H9 (cell line): Measurements from ENCODE around the gene SUPT3H. TPM values are rescaled to one million over a fixed set of nuclear protein-coding genes. Genes with fewer than 3 reads are reported as not detected.

Experiments used
- DNase-seq: peaks from one replicate; pipeline ENCODE4 v3.0.0-alpha.2; 2017
- H2AFZ ChIP-seq: one replicate; pipeline ENCODE4 v1.6.1; 2013; ENCODE audit warnings: mild to moderate bottlenecking, low read length, control low read depth, moderate library complexity
- H2AK5ac ChIP-seq: 2 replicates; pipeline ENCODE4 v1.6.1; 2013; ENCODE audit warnings: low read length, control low read depth, mixed read lengths; ENCODE audit not compliant: insufficient read length
- H2BK120ac ChIP-seq: one replicate; pipeline ENCODE4 v1.6.1; 2013; ENCODE audit warnings: low read depth, mild to moderate bottlenecking, low read length, control low read depth, inconsistent platforms; ENCODE audit not compliant: poor library complexity, severe bottlenecking
- H2BK12ac ChIP-seq: 2 replicates; pipeline ENCODE4 v1.6.1; 2013; ENCODE audit warnings: low read length, control low read depth, mixed read lengths, low read depth; ENCODE audit not compliant: insufficient read length
- H2BK15ac ChIP-seq: 2 replicates; pipeline ENCODE4 v1.6.1; 2013; ENCODE audit warnings: low read depth, low read length, control low read depth
- H2BK20ac ChIP-seq: one replicate; pipeline ENCODE4 v1.6.1; 2013; ENCODE audit warnings: low read depth, mild to moderate bottlenecking, low read length, control low read depth, inconsistent platforms; ENCODE audit not compliant: poor library complexity, severe bottlenecking
- H2BK5ac ChIP-seq: 2 replicates; pipeline ENCODE4 v1.6.1; 2013; ENCODE audit warnings: low read length, control low read depth, mixed read lengths; ENCODE audit not compliant: insufficient read length
- H3K14ac ChIP-seq: 2 replicates; pipeline ENCODE4 v1.6.1; 2013; ENCODE audit warnings: low read length, control low read depth; ENCODE audit not compliant: insufficient read depth
- H3K18ac ChIP-seq: 2 replicates; pipeline ENCODE4 v1.6.1; 2013; ENCODE audit warnings: low read depth, mild to moderate bottlenecking, mixed read lengths, low read length, control low read depth; ENCODE audit not compliant: insufficient read length
- H3K23ac ChIP-seq: 2 replicates; pipeline ENCODE4 v1.6.1; 2013; ENCODE audit warnings: low read length, control low read depth, mixed read lengths, low read depth; ENCODE audit not compliant: insufficient read length
- H3K23me2 ChIP-seq: 2 replicates; pipeline ENCODE4 v1.6.1; 2013; ENCODE audit warnings: low read depth, mild to moderate bottlenecking, mixed read lengths, low read length, control low read depth; ENCODE audit not compliant: insufficient read length, poor library complexity, severe bottlenecking
- H3K27ac ChIP-seq: 2 replicates; pipeline ENCODE4 v1.5.1; 2013; ENCODE audit warnings: low read length, control low read depth, mixed read lengths, low read depth; ENCODE audit not compliant: insufficient read length
- H3K27me3 ChIP-seq: 2 replicates; pipeline ENCODE4 v1.6.1; 2013; ENCODE audit warnings: low read length, control low read depth, inconsistent platforms; ENCODE audit not compliant: insufficient read depth
- H3K4ac ChIP-seq: 2 replicates; pipeline ENCODE4 v1.6.1; 2013; ENCODE audit warnings: low read depth, mild to moderate bottlenecking, control low read depth, inconsistent platforms, low read length, moderate library complexity
- H3K4me1 ChIP-seq: 2 replicates; pipeline ENCODE4 v1.6.1; 2013; ENCODE audit warnings: low read length, control low read depth, inconsistent platforms; ENCODE audit not compliant: insufficient read depth
- H3K4me2 ChIP-seq: 2 replicates; pipeline ENCODE4 v1.6.1; 2013; ENCODE audit warnings: low read length, control low read depth, mixed read lengths; ENCODE audit not compliant: insufficient read length, insufficient read depth
- H3K56ac ChIP-seq: 2 replicates; pipeline ENCODE4 v1.6.1; 2013; ENCODE audit warnings: low read depth, mild to moderate bottlenecking, mixed read lengths, low read length, control low read depth; ENCODE audit not compliant: insufficient read length
- H3K79me1 ChIP-seq: 2 replicates; pipeline ENCODE4 v1.6.1; 2013; ENCODE audit warnings: low read depth, mild to moderate bottlenecking, moderate library complexity, low read length, control low read depth, inconsistent platforms; ENCODE audit not compliant: insufficient read depth, poor library complexity, severe bottlenecking
- H3K79me2 ChIP-seq: 2 replicates; pipeline ENCODE4 v1.6.1; 2013; ENCODE audit warnings: low read length, control low read depth, inconsistent platforms; ENCODE audit not compliant: insufficient read depth
- H3K9ac ChIP-seq: 2 replicates; pipeline ENCODE4 v1.6.1; 2013; ENCODE audit warnings: low read length, control low read depth, mixed read lengths; ENCODE audit not compliant: insufficient read length; ENCODE audit errors: extremely low read depth
- H3K9me3 ChIP-seq: one replicate; pipeline ENCODE4 v1.6.1; 2013; ENCODE audit warnings: low read depth, low read length, inconsistent platforms; ENCODE audit not compliant: control insufficient read depth
- H3T11ph ChIP-seq: one replicate; pipeline ENCODE4 v1.6.1; 2013; ENCODE audit warnings: mild to moderate bottlenecking, low read length, control low read depth, inconsistent platforms
- H4K20me1 ChIP-seq: one replicate; pipeline ENCODE4 v1.6.1; 2013; ENCODE audit not compliant: control insufficient read depth, insufficient read length, insufficient read depth
- H4K5ac ChIP-seq: 2 replicates; pipeline ENCODE4 v1.6.1; 2013; ENCODE audit warnings: low read depth, mild to moderate bottlenecking, mixed read lengths, low read length, control low read depth; ENCODE audit not compliant: insufficient read length
- H4K8ac ChIP-seq: replicated peaks from 2 replicates; pipeline ENCODE4 v1.6.1; 2013; ENCODE audit warnings: low read length, control low read depth, mixed read lengths, low read depth; ENCODE audit not compliant: insufficient read length
- H4K91ac ChIP-seq: 2 replicates; pipeline ENCODE4 v1.6.1; 2013; ENCODE audit warnings: low read depth, mild to moderate bottlenecking, moderate library complexity, mixed read lengths, low read length, control low read depth; ENCODE audit not compliant: insufficient read length
- H3K27ac Mint-ChIP-seq, 3 experiments: 2 replicates in 2 of 3; 3 replicates in 1 of 3; pipeline ENCODE4 v1.8.0; 2020 to 2021; ENCODE audit warnings: mixed read lengths in 3 of 3, mild to moderate bottlenecking in 1 of 3, moderate library complexity in 1 of 3
- H3K27me3 Mint-ChIP-seq: 2 replicates; pipeline ENCODE4 v1.8.0; 2021; ENCODE audit warnings: low read depth, mild to moderate bottlenecking, moderate library complexity, mixed read lengths
- H3K36me3 Mint-ChIP-seq, 3 experiments: 2 replicates in 2 of 3; 3 replicates in 1 of 3; pipeline ENCODE4 v1.8.0; 2020 to 2021; ENCODE audit warnings: low read depth in 3 of 3, mixed read lengths in 3 of 3; ENCODE audit not compliant: insufficient read depth in 1 of 3
- H3K4me1 Mint-ChIP-seq, 2 experiments: 2 replicates each; pipeline ENCODE4 v1.8.0; 2020; ENCODE audit warnings: mixed read lengths in 2 of 2
- H3K4me3 Mint-ChIP-seq, 2 experiments: 2 replicates in 1 of 2; 3 replicates in 1 of 2; pipeline ENCODE4 v1.8.0; 2020 to 2021; ENCODE audit warnings: mild to moderate bottlenecking in 2 of 2, mixed read lengths in 2 of 2, moderate library complexity in 1 of 2
- H3K9me3 Mint-ChIP-seq, 2 experiments: 2 replicates in 1 of 2; 3 replicates in 1 of 2; pipeline ENCODE4 v1.8.0; 2020; ENCODE audit warnings: mild to moderate bottlenecking in 2 of 2, mixed read lengths in 2 of 2, moderate library complexity in 1 of 2
- WGBS: extraction: QIAGEN DNeasy Blood & Tissue Kit; methylation state at CpG from one replicate; pipeline ENCODE4 v1.1.7; 2013; ENCODE audit warnings: missing lambda C conversion rate, low lambda C conversion rate, mixed read lengths; ENCODE audit not compliant: insufficient read length; ENCODE audit errors: extremely low coverage; 5-methylcytosine and 5-hydroxymethylcytosine counted together
- total RNA-seq: library from RNA; stranded (reverse); gene quantifications from 2 replicates; pipeline ENCODE4 v1.2.1, GENCODE V29; 2021
- TF ChIP-seq, protein P1 (sequence below): fragments of 200-600 bp; sonication (generic); conservative IDR thresholded peaks from 3 replicates; pipeline ENCODE4 v1.8.0; 2021; ENCODE audit warnings: antibody characterized with exemption, mild to moderate bottlenecking

Gene SUPT3H
- total RNA-seq, 1 experiment from 2014 or later, result 22.5 TPM

DNA sequence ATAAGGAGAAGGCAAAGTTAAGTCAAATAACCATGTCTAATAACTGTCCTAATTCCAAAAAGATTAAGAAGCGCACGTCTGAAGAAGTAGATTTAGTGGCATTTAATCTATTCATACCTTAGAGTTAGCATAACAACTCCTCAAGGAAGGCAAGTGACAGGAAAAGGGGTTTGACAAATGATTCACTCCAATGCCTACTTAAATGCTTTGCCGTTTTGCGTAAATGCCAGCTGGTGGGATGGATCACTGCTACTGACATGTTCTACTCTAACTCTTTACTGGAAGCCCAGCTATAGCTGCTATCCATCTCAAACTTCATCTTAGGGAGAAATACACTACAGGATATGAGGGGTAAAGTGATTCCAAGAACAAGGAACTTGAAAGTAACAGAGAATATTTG lies 396.9 kb downstream of the SUPT3H start:
- no peak overlapping the region for H4K91ac ChIP-seq
- H3K36me3 Mint-ChIP-seq, result no peaks in the 10 kb centered on the region
- no peak overlapping the region for H4K8ac ChIP-seq
- no peaks in the 10 kb centered on the region for H3K9me3 ChIP-seq
- no peaks in the 10 kb centered on the region; the same call in 1 of the 2 replicates for H3K4me1 ChIP-seq
- H2AK5ac ChIP-seq, result no peak overlapping the region
- H3K27me3 Mint-ChIP-seq, result no peaks in the 10 kb centered on the region
- no peaks in the 10 kb centered on the region for H4K20me1 ChIP-seq
- H3K56ac ChIP-seq, result no peak overlapping the region
- H2AFZ ChIP-seq, result no peak overlapping the region
- no peak overlapping the region for H3K9ac ChIP-seq
- H3K14ac ChIP-seq, result no peak overlapping the region
- no peaks in the 10 kb centered on the region for H3K23me2 ChIP-seq
- H3K18ac ChIP-seq, result no peak overlapping the region
- no peak overlapping the region for H3K23ac ChIP-seq
- H3K4me2 ChIP-seq, result no peak overlapping the region
- H3K4me3 Mint-ChIP-seq, result no peak overlapping the region
- no peak overlapping the region for H3K4ac ChIP-seq
- H3K9me3 Mint-ChIP-seq, result no peaks in the 10 kb centered on the region
- no peak overlapping the region for H2BK120ac ChIP-seq
- no peak overlapping the region for H3T11ph ChIP-seq
- peaks cover 0 to 5% of the 10 kb centered on the region in 2 experiments; a peak in 2 of 4 replicates for H3K4me1 Mint-ChIP-seq
- no peak for DNase-seq
- TF ChIP-seq, protein P1, sequence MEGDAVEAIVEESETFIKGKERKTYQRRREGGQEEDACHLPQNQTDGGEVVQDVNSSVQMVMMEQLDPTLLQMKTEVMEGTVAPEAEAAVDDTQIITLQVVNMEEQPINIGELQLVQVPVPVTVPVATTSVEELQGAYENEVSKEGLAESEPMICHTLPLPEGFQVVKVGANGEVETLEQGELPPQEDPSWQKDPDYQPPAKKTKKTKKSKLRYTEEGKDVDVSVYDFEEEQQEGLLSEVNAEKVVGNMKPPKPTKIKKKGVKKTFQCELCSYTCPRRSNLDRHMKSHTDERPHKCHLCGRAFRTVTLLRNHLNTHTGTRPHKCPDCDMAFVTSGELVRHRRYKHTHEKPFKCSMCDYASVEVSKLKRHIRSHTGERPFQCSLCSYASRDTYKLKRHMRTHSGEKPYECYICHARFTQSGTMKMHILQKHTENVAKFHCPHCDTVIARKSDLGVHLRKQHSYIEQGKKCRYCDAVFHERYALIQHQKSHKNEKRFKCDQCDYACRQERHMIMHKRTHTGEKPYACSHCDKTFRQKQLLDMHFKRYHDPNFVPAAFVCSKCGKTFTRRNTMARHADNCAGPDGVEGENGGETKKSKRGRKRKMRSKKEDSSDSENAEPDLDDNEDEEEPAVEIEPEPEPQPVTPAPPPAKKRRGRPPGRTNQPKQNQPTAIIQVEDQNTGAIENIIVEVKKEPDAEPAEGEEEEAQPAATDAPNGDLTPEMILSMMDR, result no peak
- no peaks in the 10 kb centered on the region for H3K27me3 ChIP-seq
- no peak overlapping the region for H2BK20ac ChIP-seq
- no peak overlapping the region for H2BK12ac ChIP-seq
- no peak overlapping the region for H2BK15ac ChIP-seq
- no CpG with 5 or more reads among the region's 4 CpGs for WGBS
- H3K27ac Mint-ChIP-seq, result no peak overlapping the region
- H2BK5ac ChIP-seq, result no peak overlapping the region
- H3K79me1 ChIP-seq, result no peaks in the 10 kb centered on the region
- no peak overlapping the region for H4K5ac ChIP-seq
- H3K27ac ChIP-seq, result no peak overlapping the region
- no peaks in the 10 kb centered on the region for H3K79me2 ChIP-seq
